ENCODE results near the gene POLR1F.

GRCh38 chr7:19701471-19701870, 7.4 kb downstream of the POLR1F start:
- TF ChIP-seq CTCF (IDR thresholded peaks at IDR 0.05), result no peak
- TF ChIP-seq POLR2A (IDR thresholded peaks at IDR 0.05), result no peak
- TF ChIP-seq POLR2AphosphoS5 (IDR thresholded peaks at IDR 0.05), result no peak
